ENCODE results near the gene ACOX2. TPM values are rescaled to one million over a fixed set of nuclear protein-coding genes. Genes with fewer than 3 reads are reported as not detected.

The ACOX2 gene
- total and polyA plus RNA-seq, 2 of the 13 experiments (the other 11 are each of a cell fraction or from before 2014, with no cell fraction given): 42.6 to 98.5 TPM

GRCh38 chr3:58535531-58536500 is 1.2 kb downstream of the ACOX2 start (continued):
- TF ChIP-seq ZNF773 (CRISPR knock-in tag; IDR thresholded peaks at IDR 0.05; ENCODE audit: borderline replicate concordance) (no peak), MLLT10 (CRISPR knock-in tag; IDR thresholded peaks at IDR 0.05) (no peak), SP1 (IDR thresholded peaks at IDR 0.05) (no peak), SP1 (CRISPR knock-in tag; IDR thresholded peaks at IDR 0.05) (no peak), KDM6A (CRISPR knock-in tag; IDR thresholded peaks at IDR 0.05; ENCODE audit: low read depth) (peak; percentile 93), DBP (CRISPR knock-in tag; IDR thresholded peaks at IDR 0.05; ENCODE audit: not compliant biosample characterization) (no peak), ARHGAP35 (CRISPR knock-in tag; IDR thresholded peaks at IDR 0.05; ENCODE audit: borderline replicate concordance) (no peak), DDIT3 (CRISPR knock-in tag; IDR thresholded peaks at IDR 0.05) (no peak), FOXC1 (CRISPR knock-in tag; IDR thresholded peaks at IDR 0.05; ENCODE audit: borderline replicate concordance) (0 out of 2 replicates have a peak, but pooled peaks have one; percentile 39), IRX3 (CRISPR knock-in tag; IDR thresholded peaks at IDR 0.05; ENCODE audit: borderline replicate concordance, low read depth) (no peak), MAFG (CRISPR knock-in tag; IDR thresholded peaks at IDR 0.05) (no peak), ZNF337 (CRISPR knock-in tag; IDR thresholded peaks at IDR 0.05; ENCODE audit: borderline replicate concordance, low read depth) (no peak; the same call in 1 of the 2 replicates), PCBP2 (optimal IDR thresholded peaks at IDR 0.05; ENCODE audit: low read depth, low read length, poor library complexity, severe bottlenecking) (no peak), KLF16 (CRISPR knock-in tag; IDR thresholded peaks at IDR 0.05) (peak in 1 of 2 experiments; percentile 76; a peak in 2 of 4 replicates), ZNF574 (CRISPR knock-in tag; IDR thresholded peaks at IDR 0.05) (peak; percentile 60; the same call in 1 of the 2 replicates), PHF21A (CRISPR knock-in tag; IDR thresholded peaks at IDR 0.05) (peak; percentile 84), RBM39 (IDR thresholded peaks at IDR 0.05; ENCODE audit: low read depth, low read length, poor library complexity, severe bottlenecking) (no peak), THRA (CRISPR knock-in tag; IDR thresholded peaks at IDR 0.05; ENCODE audit: borderline replicate concordance) (peak; percentile 96; the same call in 1 of the 2 replicates), ZNF280B (CRISPR knock-in tag; IDR thresholded peaks at IDR 0.05; ENCODE audit: borderline replicate concordance) (no peak), NCOA2 (CRISPR knock-in tag; IDR thresholded peaks at IDR 0.05) (peak; percentile 81)
